VCaP (cell line): ENCODE results near the gene PFN3.

ENCODE experiments used
- H3K27ac ChIP-seq: fragments of 450-650 bp; 2 replicates; pipeline ENCODE4 v1.5.1; 2017
- CTCF ChIP-seq: fragments of 450-650 bp; conservative IDR thresholded peaks from 2 replicates; pipeline ENCODE4 v1.5.1; 2017; ENCODE audit warnings: mild to moderate bottlenecking, moderate library complexity

Gene PFN3

GRCh38 chr5:177403102-177403791 lies 2.8 kb upstream of the PFN3 start:
- TF ChIP-seq CTCF: no peak
- H3K27ac ChIP-seq: peak overlapping the region; percentile 99

- peak; percentile 80 for TF ChIP-seq CTCF
- peak overlapping the region; percentile 99 for H3K27ac ChIP-seq
Observed at GRCh38 chr5:177402271-177403043, 2.0 kb upstream of the PFN3 start.

- no peak overlapping the region for H3K27ac ChIP-seq
- TF ChIP-seq CTCF: no peak
Observed at GRCh38 chr5:177397875-177398390, 2.5 kb downstream of the PFN3 start.

- H3K27ac ChIP-seq: no peak overlapping the region
- no peak for TF ChIP-seq CTCF
Observed at GRCh38 chr5:177396807-177397206, 3.7 kb downstream of the PFN3 start.

- TF ChIP-seq CTCF: no peak
- no peak overlapping the region for H3K27ac ChIP-seq
Observed at GRCh38 chr5:177396078-177396477, 4.4 kb downstream of the PFN3 start.

GRCh38 chr5:177393990-177394389 lies 6.5 kb downstream of the PFN3 start:
- TF ChIP-seq CTCF: no peak
- H3K27ac ChIP-seq: no peak overlapping the region

- no peak for TF ChIP-seq CTCF
- no peak overlapping the region for H3K27ac ChIP-seq
Observed at GRCh38 chr5:177393206-177393765, 7.2 kb downstream of the PFN3 start.
